OCI-LY7 (cell line): Measurements from ENCODE around the gene TTF2.

ENCODE experiments used
- CTCF ChIP-seq: fragments of 200-600 bp; sonication (generic); conservative IDR thresholded peaks from 2 replicates; pipeline ENCODE4 v1.5.1; 2014; ENCODE audit warnings: mild to moderate bottlenecking, antibody characterized with exemption, low read length, moderate library complexity, mixed read lengths
- EZH2phosphoT487 ChIP-seq: fragments of 200-600 bp; sonication (generic); IDR thresholded peaks from 2 replicates; pipeline ENCODE4 v1.6.1; 2018; ENCODE audit warnings: low read depth, borderline replicate concordance, mild to moderate bottlenecking, mixed run types, antibody characterized with exemption, low read length, moderate library complexity, mixed read lengths

- TF ChIP-seq CTCF (no peak), EZH2phosphoT487 (no peak)
These were observed 553 bp downstream of the TTF2 start for GRCh38 chr1:117060441-117061317.
